Mesendoderm (in vitro differentiated cells): ENCODE data around the gene SH2B3.

Experiments used
- DNase-seq: peaks from one replicate; pipeline ENCODE4 v3.0.0; 2013
- H2AK5ac ChIP-seq: 2 replicates; pipeline ENCODE4 v1.6.1; 2013; ENCODE audit warnings: low read length, inconsistent platforms
- H2BK120ac ChIP-seq: 2 replicates; pipeline ENCODE4 v1.6.1; 2013; ENCODE audit warnings: low read depth, mild to moderate bottlenecking, low read length, moderate library complexity, mixed read lengths
- H2BK15ac ChIP-seq: replicated peaks from 2 replicates; pipeline ENCODE4 v1.6.1; 2013; ENCODE audit warnings: low read depth, mild to moderate bottlenecking, moderate library complexity
- H2BK5ac ChIP-seq: 2 replicates; pipeline ENCODE4 v1.6.1; 2013; ENCODE audit warnings: low read length, inconsistent platforms
- H3K18ac ChIP-seq: 2 replicates; pipeline ENCODE4 v1.6.1; 2013; ENCODE audit warnings: mild to moderate bottlenecking, low read length, mixed read lengths
- H3K23ac ChIP-seq: one replicate; pipeline ENCODE4 v1.6.1; 2013; ENCODE audit warnings: low read length
- H3K27ac ChIP-seq: 2 replicates; pipeline ENCODE4 v1.5.1; 2013; ENCODE audit warnings: low read depth, mild to moderate bottlenecking, inconsistent platforms, low read length, moderate library complexity
- H3K27me3 ChIP-seq: 2 replicates; pipeline ENCODE4 v1.6.1; 2013; ENCODE audit warnings: low read length, control low read depth, mild to moderate bottlenecking, inconsistent platforms; ENCODE audit not compliant: insufficient read depth, poor library complexity
- H3K36me3 ChIP-seq: 2 replicates; pipeline ENCODE4 v1.6.1; 2013; ENCODE audit warnings: low read length, inconsistent platforms; ENCODE audit not compliant: control insufficient read depth, insufficient read depth
- H3K4ac ChIP-seq: one replicate; pipeline ENCODE4 v1.6.1; 2013; ENCODE audit warnings: low read depth, mild to moderate bottlenecking, low read length, moderate library complexity
- H3K4me1 ChIP-seq: 2 replicates; pipeline ENCODE4 v1.6.1; 2013; ENCODE audit warnings: low read depth, low read length, inconsistent platforms; ENCODE audit not compliant: control insufficient read depth
- H3K4me2 ChIP-seq: 2 replicates; pipeline ENCODE4 v1.6.1; 2013; ENCODE audit warnings: low read length
- H3K4me3 ChIP-seq: 2 replicates; pipeline ENCODE4 v1.5.1; 2013; ENCODE audit warnings: mild to moderate bottlenecking, low read length
- H3K56ac ChIP-seq: one replicate; pipeline ENCODE4 v1.6.1; 2013; ENCODE audit warnings: low read length
- H3K79me1 ChIP-seq: 2 replicates; pipeline ENCODE4 v1.6.1; 2013; ENCODE audit warnings: low read length, inconsistent platforms
- H3K79me2 ChIP-seq: 2 replicates; pipeline ENCODE4 v1.6.1; 2013; ENCODE audit warnings: mild to moderate bottlenecking, low read length; ENCODE audit not compliant: control insufficient read depth, insufficient read depth
- H3K9ac ChIP-seq: 2 replicates; pipeline ENCODE4 v1.6.1; 2013; ENCODE audit warnings: low read length, inconsistent platforms
- H4K5ac ChIP-seq: one replicate; pipeline ENCODE4 v1.6.1; 2013; ENCODE audit warnings: low read length
- H4K8ac ChIP-seq: one replicate; pipeline ENCODE4 v1.6.1; 2013; ENCODE audit warnings: low read depth, mild to moderate bottlenecking, control low read depth, low read length, moderate library complexity
- WGBS: extraction: QIAGEN DNeasy Blood & Tissue Kit; methylation state at CpG from one replicate; pipeline ENCODE4 v1.1.7; 2013; ENCODE audit warnings: low lambda C conversion rate, missing lambda C conversion rate; ENCODE audit not compliant: insufficient coverage; ENCODE audit errors: extremely low coverage; 5-methylcytosine and 5-hydroxymethylcytosine counted together

Gene SH2B3

GRCh38 chr12:111417784-111418593 lies 12.3 kb downstream of the SH2B3 start:
- H3K79me2 ChIP-seq = peaks cover 40% of the 10 kb centered on the region
- H2BK5ac ChIP-seq = no peak overlapping the region
- no peak overlapping the region for H4K8ac ChIP-seq
- no peak overlapping the region for H3K18ac ChIP-seq
- H2AK5ac ChIP-seq = no peak overlapping the region
- H3K79me1 ChIP-seq = peaks cover 22% of the 10 kb centered on the region
- no peak overlapping the region for H2BK15ac ChIP-seq
- no peak for DNase-seq
- H3K4me3 ChIP-seq = no peak overlapping the region
- no peak overlapping the region for H4K5ac ChIP-seq
- H2BK120ac ChIP-seq = no peak overlapping the region
- H3K36me3 ChIP-seq = peaks cover 7% of the 10 kb centered on the region
- no CpG with 5 or more reads among the region's 67 CpGs for WGBS
- H3K4me1 ChIP-seq = peaks cover 10% of the 10 kb centered on the region
- no peak overlapping the region for H3K4ac ChIP-seq
- H3K23ac ChIP-seq = no peak overlapping the region
- no peak overlapping the region for H3K27ac ChIP-seq
- H3K56ac ChIP-seq = no peak overlapping the region
- H3K27me3 ChIP-seq = no peaks in the 10 kb centered on the region
- H3K9ac ChIP-seq = no peak overlapping the region
- no peak overlapping the region for H3K4me2 ChIP-seq

GRCh38 chr12:111418594-111418880 lies 12.8 kb downstream of the SH2B3 start:
- no peak overlapping the region for H4K8ac ChIP-seq
- H2BK120ac ChIP-seq = no peak overlapping the region
- H3K27ac ChIP-seq = no peak overlapping the region
- no peak overlapping the region for H3K23ac ChIP-seq
- peaks cover 20% of the 10 kb centered on the region for H3K79me1 ChIP-seq
- no peaks in the 10 kb centered on the region for H3K27me3 ChIP-seq
- H2AK5ac ChIP-seq = no peak overlapping the region
- no peak overlapping the region for H2BK5ac ChIP-seq
- no peak for DNase-seq
- H3K36me3 ChIP-seq = peaks cover 7% of the 10 kb centered on the region
- H4K5ac ChIP-seq = no peak overlapping the region
- no peak overlapping the region for H3K56ac ChIP-seq
- peaks cover 5% of the 10 kb centered on the region for H3K4me1 ChIP-seq
- H3K79me2 ChIP-seq = peaks cover 35% of the 10 kb centered on the region
- no peak overlapping the region for H3K4me3 ChIP-seq
- no peak overlapping the region for H3K9ac ChIP-seq
- no CpG with 5 or more reads among the region's 30 CpGs for WGBS
- no peak overlapping the region for H2BK15ac ChIP-seq
- no peak overlapping the region for H3K18ac ChIP-seq
- H3K4me2 ChIP-seq = no peak overlapping the region
- no peak overlapping the region for H3K4ac ChIP-seq

GRCh38 chr12:111419784-111420183 lies 14.1 kb downstream of the SH2B3 start:
- no peak overlapping the region for H4K8ac ChIP-seq
- DNase-seq = no peak
- H3K4me3 ChIP-seq = no peak overlapping the region
- peaks cover 27% of the 10 kb centered on the region for H3K79me2 ChIP-seq
- H3K23ac ChIP-seq = no peak overlapping the region
- H2BK15ac ChIP-seq = no peak overlapping the region
- peaks cover 17% of the 10 kb centered on the region for H3K79me1 ChIP-seq
- H3K27me3 ChIP-seq = no peaks in the 10 kb centered on the region
- WGBS = no CpG with 5 or more reads among the region's 5 CpGs
- no peaks in the 10 kb centered on the region for H3K4me1 ChIP-seq
- H2BK5ac ChIP-seq = no peak overlapping the region
- no peak overlapping the region for H3K27ac ChIP-seq
- H3K9ac ChIP-seq = no peak overlapping the region
- H3K18ac ChIP-seq = no peak overlapping the region
- no peak overlapping the region for H2AK5ac ChIP-seq
- H3K4ac ChIP-seq = no peak overlapping the region
- H2BK120ac ChIP-seq = no peak overlapping the region
- no peak overlapping the region for H4K5ac ChIP-seq
- H3K56ac ChIP-seq = no peak overlapping the region
- no peak overlapping the region for H3K4me2 ChIP-seq
- H3K36me3 ChIP-seq = peaks cover 7% of the 10 kb centered on the region

GRCh38 chr12:111420494-111420893 lies 14.8 kb downstream of the SH2B3 start:
- H3K79me2 ChIP-seq = peaks cover 26% of the 10 kb centered on the region
- no peak overlapping the region for H3K4me3 ChIP-seq
- no peaks in the 10 kb centered on the region for H3K4me1 ChIP-seq
- H3K79me1 ChIP-seq = peaks cover 16% of the 10 kb centered on the region
- H3K27me3 ChIP-seq = no peaks in the 10 kb centered on the region
- H3K27ac ChIP-seq = no peak overlapping the region
- H2BK120ac ChIP-seq = no peak overlapping the region
- no peak overlapping the region for H2BK5ac ChIP-seq
- no peak overlapping the region for H4K8ac ChIP-seq
- no peak overlapping the region for H3K4ac ChIP-seq
- H3K9ac ChIP-seq = no peak overlapping the region
- DNase-seq = no peak
- no peak overlapping the region for H2AK5ac ChIP-seq
- H2BK15ac ChIP-seq = no peak overlapping the region
- H3K23ac ChIP-seq = no peak overlapping the region
- H3K18ac ChIP-seq = no peak overlapping the region
- no peak overlapping the region for H3K56ac ChIP-seq
- no CpG with 5 or more reads among the region's 7 CpGs for WGBS
- H4K5ac ChIP-seq = no peak overlapping the region
- no peak overlapping the region for H3K4me2 ChIP-seq
- H3K36me3 ChIP-seq = peaks cover 7% of the 10 kb centered on the region

GRCh38 chr12:111424189-111424792 lies 18.6 kb downstream of the SH2B3 start:
- H3K4me1 ChIP-seq = no peaks in the 10 kb centered on the region
- H2BK120ac ChIP-seq = no peak overlapping the region
- no peak overlapping the region for H3K56ac ChIP-seq
- H3K4me2 ChIP-seq = no peak overlapping the region
- H4K5ac ChIP-seq = no peak overlapping the region
- H4K8ac ChIP-seq = no peak overlapping the region
- H3K36me3 ChIP-seq = peaks cover 6% of the 10 kb centered on the region
- no peaks in the 10 kb centered on the region for H3K27me3 ChIP-seq
- WGBS = no CpG with 5 or more reads among the region's 11 CpGs
- no peak overlapping the region for H3K4ac ChIP-seq
- no peak overlapping the region for H2BK15ac ChIP-seq
- peaks cover 34% of the 10 kb centered on the region for H3K79me2 ChIP-seq
- no peak overlapping the region for H3K4me3 ChIP-seq
- no peak overlapping the region for H2AK5ac ChIP-seq
- no peak overlapping the region for H3K18ac ChIP-seq
- H3K23ac ChIP-seq = no peak overlapping the region
- H3K79me1 ChIP-seq = peaks cover 22% of the 10 kb centered on the region
- no peak overlapping the region for H3K27ac ChIP-seq
- DNase-seq = no peak
- H2BK5ac ChIP-seq = no peak overlapping the region
- no peak overlapping the region for H3K9ac ChIP-seq
